ENCODE data around the gene BLOC1S4.

BLOC1S4 gene

DNA sequence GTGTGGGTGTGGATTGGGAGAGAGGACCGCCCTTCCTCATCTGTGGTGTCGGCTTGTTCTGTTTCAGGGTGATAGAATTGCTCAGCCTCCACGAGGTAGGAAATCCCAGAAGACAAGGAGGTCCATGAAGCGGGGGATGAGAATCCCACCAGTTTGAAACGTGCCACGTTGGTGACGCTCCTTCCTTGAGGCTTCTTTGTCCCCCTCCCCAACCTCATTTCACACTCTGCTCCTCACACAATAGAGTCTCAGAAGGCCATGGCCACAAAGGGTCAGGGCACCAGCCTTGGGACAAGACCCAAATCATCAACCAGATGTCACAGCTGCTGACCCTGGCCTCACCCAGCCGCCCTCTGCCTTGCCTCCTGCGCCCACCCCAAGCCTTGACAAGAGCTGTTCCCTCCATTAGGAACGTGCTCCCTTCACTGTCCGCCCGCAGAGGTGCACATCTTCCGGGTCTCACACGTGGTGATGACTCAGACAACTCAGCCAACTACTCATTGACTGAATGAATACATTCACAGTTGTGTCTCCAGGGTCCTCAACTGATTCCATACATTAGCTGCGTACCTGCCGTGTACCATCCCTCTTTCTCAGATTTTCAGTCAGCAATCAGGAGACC, 18.3 kb downstream of the BLOC1S4 start:
- H3K4me3 ChIP-seq: no peak overlapping the region
- no peaks in the 10 kb centered on the region for H3K36me3 ChIP-seq (ENCODE audit: insufficient read depth, low read length)
- H3K27ac ChIP-seq: no peak overlapping the region
- no peak for DNase-seq (ENCODE audit: low read depth, low spot score)
- no peaks in the 10 kb centered on the region for H3K9me3 ChIP-seq (ENCODE audit: low read depth, low read length)
- TF ChIP-seq EZH2 (IDR thresholded peaks at IDR 0.05) (no peak), POLR2AphosphoS5 (IDR thresholded peaks at IDR 0.05; ENCODE audit: borderline replicate concordance, low read depth, low read length) (no peak), FOXP2 (optimal IDR thresholded peaks at IDR 0.05; ENCODE audit: control extremely low read depth, extremely low read length, insufficient read depth) (no peak)
- H3K9ac ChIP-seq (ENCODE audit: insufficient read length): no peak overlapping the region

DNA sequence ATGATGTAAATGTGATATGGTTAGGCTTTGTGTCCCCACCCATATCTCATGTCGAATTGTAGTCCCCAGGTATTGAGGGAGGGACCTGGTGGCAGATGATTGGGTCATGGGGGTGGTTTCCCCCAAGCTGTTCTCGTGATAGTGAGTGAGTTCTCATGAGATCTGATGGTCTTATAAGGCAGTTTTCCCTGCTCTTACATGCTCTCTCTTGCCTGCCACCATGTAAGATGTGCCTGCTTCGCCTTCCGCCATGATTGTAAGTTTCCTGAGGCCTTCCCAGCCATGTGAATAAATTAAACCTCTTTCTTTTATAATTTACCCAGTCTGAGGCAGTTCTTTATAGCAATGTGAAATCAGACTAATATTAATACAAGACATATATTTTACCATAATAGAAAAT, 23.9 kb downstream of the BLOC1S4 start:
- Histone ChIP-seq H3K9ac (ENCODE audit: insufficient read length) (no peak overlapping the region), H3K9me3 (ENCODE audit: low read depth, low read length) (no peaks in the 10 kb centered on the region), H3K4me3 (no peak overlapping the region), H3K27ac (no peak overlapping the region), H3K36me3 (ENCODE audit: insufficient read depth, low read length) (no peaks in the 10 kb centered on the region)
- DNase-seq (ENCODE audit: low read depth, low spot score): no peak
- TF ChIP-seq EZH2 (IDR thresholded peaks at IDR 0.05): no peak
- no peak for TF ChIP-seq FOXP2 (optimal IDR thresholded peaks at IDR 0.05; ENCODE audit: control extremely low read depth, extremely low read length, insufficient read depth)
- TF ChIP-seq POLR2AphosphoS5 (IDR thresholded peaks at IDR 0.05; ENCODE audit: borderline replicate concordance, low read depth, low read length): no peak

DNA sequence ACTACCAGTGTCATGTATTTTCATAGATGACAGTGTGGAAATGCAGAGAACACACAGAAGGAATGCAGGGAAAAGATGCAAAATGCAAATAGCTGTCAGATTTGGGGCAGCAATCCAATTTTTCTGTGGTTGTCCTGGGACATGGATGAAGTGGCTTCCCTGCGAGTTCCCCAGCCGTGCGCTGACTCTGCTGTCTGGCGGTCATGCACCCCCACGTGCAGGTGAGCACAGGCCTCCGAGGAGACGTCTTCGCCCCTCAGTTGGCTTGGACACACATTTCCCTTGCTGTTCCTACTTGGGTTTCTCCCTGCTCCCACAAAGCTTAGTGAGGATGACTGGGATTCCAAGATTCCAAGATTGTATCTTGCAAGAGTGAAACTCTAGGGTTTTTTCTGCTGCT, 24.4 kb downstream of the BLOC1S4 start:
- Histone ChIP-seq H3K9me3 (ENCODE audit: low read depth, low read length) (no peaks in the 10 kb centered on the region), H3K9ac (ENCODE audit: insufficient read length) (no peak overlapping the region), H3K4me3 (no peak overlapping the region), H3K36me3 (ENCODE audit: insufficient read depth, low read length) (no peaks in the 10 kb centered on the region), H3K27ac (no peak overlapping the region)
- DNase-seq (ENCODE audit: low read depth, low spot score): no peak
- TF ChIP-seq POLR2AphosphoS5 (IDR thresholded peaks at IDR 0.05; ENCODE audit: borderline replicate concordance, low read depth, low read length): no peak
- no peak for TF ChIP-seq EZH2 (IDR thresholded peaks at IDR 0.05)
- TF ChIP-seq FOXP2 (optimal IDR thresholded peaks at IDR 0.05; ENCODE audit: control extremely low read depth, extremely low read length, insufficient read depth): no peak

DNA sequence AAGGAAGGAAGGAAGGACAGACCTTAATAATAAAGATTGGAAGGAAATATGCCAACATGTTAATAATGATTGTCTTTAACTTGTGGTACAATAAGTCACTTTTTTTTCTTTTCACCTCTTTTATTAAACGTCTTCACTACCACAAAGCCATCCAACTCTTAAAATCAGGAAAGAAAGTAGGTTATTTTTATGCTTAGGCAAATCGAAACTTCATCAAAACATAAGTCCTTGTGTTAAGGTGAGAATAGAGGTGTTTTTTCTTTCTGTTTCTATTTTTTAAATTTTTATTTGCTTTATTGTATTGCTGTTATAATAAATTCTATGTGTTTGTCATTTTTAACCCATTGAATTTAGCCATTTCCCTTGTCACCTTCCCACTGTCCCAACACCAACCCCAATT, 26.5 kb downstream of the BLOC1S4 start:
- Histone ChIP-seq H3K4me3 (no peak overlapping the region), H3K27ac (no peak overlapping the region), H3K9ac (ENCODE audit: insufficient read length) (no peak overlapping the region), H3K36me3 (ENCODE audit: insufficient read depth, low read length) (no peaks in the 10 kb centered on the region), H3K9me3 (ENCODE audit: low read depth, low read length) (no peaks in the 10 kb centered on the region)
- TF ChIP-seq FOXP2 (optimal IDR thresholded peaks at IDR 0.05; ENCODE audit: control extremely low read depth, extremely low read length, insufficient read depth): no peak
- TF ChIP-seq POLR2AphosphoS5 (IDR thresholded peaks at IDR 0.05; ENCODE audit: borderline replicate concordance, low read depth, low read length): no peak
- TF ChIP-seq EZH2 (IDR thresholded peaks at IDR 0.05): no peak
- no peak for DNase-seq (ENCODE audit: low read depth, low spot score)

DNA sequence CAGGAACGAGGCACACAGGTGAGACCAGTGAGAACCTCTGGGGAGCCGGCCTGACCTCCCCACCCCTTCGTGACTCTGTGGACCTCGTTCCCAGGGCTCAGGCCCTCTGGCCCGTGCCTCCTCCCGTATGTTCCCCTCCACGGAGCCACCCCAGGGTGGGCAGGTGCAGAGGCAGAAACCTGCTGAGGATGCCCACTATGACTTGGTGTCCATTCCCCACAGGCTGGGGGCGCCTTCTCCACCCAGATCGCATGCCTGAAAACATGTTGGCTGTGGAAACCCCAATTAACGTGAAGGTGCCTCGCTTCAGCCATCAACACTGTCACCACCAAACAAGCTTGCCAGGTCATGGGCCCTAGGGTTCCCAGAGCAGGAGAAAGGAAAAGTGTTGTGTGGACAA, 27.0 kb downstream of the BLOC1S4 start:
- Histone ChIP-seq H3K9ac (ENCODE audit: insufficient read length) (no peak overlapping the region), H3K4me3 (no peak overlapping the region), H3K9me3 (ENCODE audit: low read depth, low read length) (no peaks in the 10 kb centered on the region), H3K36me3 (ENCODE audit: insufficient read depth, low read length) (no peaks in the 10 kb centered on the region), H3K27ac (no peak overlapping the region)
- TF ChIP-seq POLR2AphosphoS5 (IDR thresholded peaks at IDR 0.05; ENCODE audit: borderline replicate concordance, low read depth, low read length): no peak
- TF ChIP-seq FOXP2 (optimal IDR thresholded peaks at IDR 0.05; ENCODE audit: control extremely low read depth, extremely low read length, insufficient read depth): no peak
- TF ChIP-seq EZH2 (IDR thresholded peaks at IDR 0.05): no peak
- no peak for DNase-seq (ENCODE audit: low read depth, low spot score)

DNA sequence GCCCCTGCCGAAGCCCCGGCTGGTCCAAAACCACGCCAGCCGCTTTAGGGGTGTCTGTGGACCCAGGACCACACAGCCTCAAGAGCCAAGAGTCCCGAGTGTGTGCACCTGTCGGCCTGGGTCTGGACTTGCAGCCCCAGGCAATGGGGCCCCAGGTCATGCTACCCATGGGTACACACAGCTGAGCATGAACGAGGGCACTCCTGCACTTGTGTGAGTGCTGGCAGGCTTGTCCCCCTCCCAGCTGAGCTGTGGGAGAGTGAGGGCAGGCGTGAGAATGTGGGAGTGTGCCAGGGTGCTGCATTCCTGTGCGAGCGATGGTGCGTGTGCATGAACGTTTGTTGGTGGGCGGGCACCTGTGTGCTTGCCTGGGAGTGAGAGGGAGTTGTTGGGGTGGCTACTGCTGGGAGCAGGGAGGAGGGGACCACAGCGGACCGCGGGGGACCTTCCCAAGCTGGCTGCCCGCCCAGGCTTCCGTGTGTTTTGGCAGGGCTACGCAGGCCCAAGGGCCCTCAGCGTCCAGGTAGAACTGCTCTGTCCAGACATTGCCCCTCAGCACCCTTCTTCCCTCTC, 30.8 kb downstream of the BLOC1S4 start:
- no peak overlapping the region for H3K27ac ChIP-seq
- no peak overlapping the region for H3K9ac ChIP-seq (ENCODE audit: insufficient read length)
- no peaks in the 10 kb centered on the region for H3K9me3 ChIP-seq (ENCODE audit: low read depth, low read length)
- DNase-seq (ENCODE audit: low read depth, low spot score): no peak
- H3K4me3 ChIP-seq: no peak overlapping the region
- no peak for TF ChIP-seq POLR2AphosphoS5 (IDR thresholded peaks at IDR 0.05; ENCODE audit: borderline replicate concordance, low read depth, low read length)
- no peak for TF ChIP-seq EZH2 (IDR thresholded peaks at IDR 0.05)
- no peak for TF ChIP-seq FOXP2 (optimal IDR thresholded peaks at IDR 0.05; ENCODE audit: control extremely low read depth, extremely low read length, insufficient read depth)
- no peaks in the 10 kb centered on the region for H3K36me3 ChIP-seq (ENCODE audit: insufficient read depth, low read length)

DNA sequence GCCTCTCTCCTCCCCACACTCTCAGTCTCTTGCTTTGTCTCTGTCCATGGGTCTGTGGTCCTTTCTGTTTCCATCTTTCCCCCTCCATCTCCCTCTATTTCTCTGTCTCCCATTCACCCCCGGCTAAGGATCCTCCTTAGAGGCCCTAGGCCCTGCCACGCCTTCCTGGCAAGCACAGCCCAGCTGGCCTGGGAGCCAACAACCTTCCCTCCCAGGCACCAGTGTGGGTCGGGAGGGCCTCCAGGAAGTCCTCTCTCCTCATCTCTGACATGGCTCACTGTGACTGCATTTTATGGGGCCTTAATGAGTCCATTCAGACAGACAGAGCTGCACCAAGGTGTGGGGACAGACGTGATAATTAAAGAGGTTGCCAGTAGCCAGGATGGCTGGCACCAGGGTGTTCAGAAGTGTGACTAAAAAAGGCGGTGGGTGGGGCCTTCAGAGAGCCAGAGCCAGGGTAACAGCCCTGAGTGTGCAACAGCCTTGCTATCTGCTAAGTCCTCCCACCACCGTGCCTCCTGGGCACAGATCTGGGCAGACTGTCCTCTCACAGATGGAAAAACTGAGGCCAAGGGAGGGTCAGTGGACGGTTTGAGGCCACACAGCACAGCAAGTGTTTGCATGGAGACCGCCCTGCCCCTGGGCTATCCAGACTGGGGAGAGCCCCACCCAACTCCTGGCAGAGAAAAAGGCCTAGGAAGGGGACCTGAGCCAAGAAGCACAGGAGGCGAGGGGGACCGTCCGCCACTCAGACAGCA, 31.5 kb downstream of the BLOC1S4 start:
- no peak overlapping the region for H3K27ac ChIP-seq
- H3K9ac ChIP-seq (ENCODE audit: insufficient read length): no peak overlapping the region
- no peak for DNase-seq (ENCODE audit: low read depth, low spot score)
- H3K9me3 ChIP-seq (ENCODE audit: low read depth, low read length): no peaks in the 10 kb centered on the region
- no peak for TF ChIP-seq FOXP2 (optimal IDR thresholded peaks at IDR 0.05; ENCODE audit: control extremely low read depth, extremely low read length, insufficient read depth)
- TF ChIP-seq EZH2 (IDR thresholded peaks at IDR 0.05): no peak
- H3K4me3 ChIP-seq: no peak overlapping the region
- no peaks in the 10 kb centered on the region for H3K36me3 ChIP-seq (ENCODE audit: insufficient read depth, low read length)

DNA sequence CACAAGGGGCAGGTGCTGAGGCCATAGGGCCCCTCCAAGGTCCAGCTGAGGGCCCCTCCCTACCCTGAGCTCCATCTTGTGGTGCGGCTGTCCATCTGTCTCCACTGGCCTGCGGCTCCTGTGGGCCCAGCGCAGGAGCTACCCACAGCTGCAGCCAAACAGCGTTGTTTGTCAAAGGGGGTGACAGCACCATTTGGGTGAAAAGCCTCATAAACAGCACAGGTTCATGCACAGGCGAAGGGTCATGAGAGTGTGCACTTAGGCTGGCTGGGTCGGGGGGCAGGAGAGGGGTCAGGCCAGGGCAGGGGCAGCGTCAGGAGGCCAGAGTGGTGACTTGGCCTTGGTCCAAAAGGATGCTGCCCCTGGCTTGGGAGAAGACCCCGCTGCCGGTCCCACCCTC, 32.3 kb downstream of the BLOC1S4 start:
- no peaks in the 10 kb centered on the region for H3K9me3 ChIP-seq (ENCODE audit: low read depth, low read length)

More for the DNA sequence above, 32.3 kb downstream of the BLOC1S4 start:
- no peak for DNase-seq (ENCODE audit: low read depth, low spot score)
- Histone ChIP-seq H3K36me3 (ENCODE audit: insufficient read depth, low read length) (no peaks in the 10 kb centered on the region), H3K27ac (no peak overlapping the region), H3K9ac (ENCODE audit: insufficient read length) (no peak overlapping the region), H3K4me3 (no peak overlapping the region)
- no peak for TF ChIP-seq FOXP2 (optimal IDR thresholded peaks at IDR 0.05; ENCODE audit: control extremely low read depth, extremely low read length, insufficient read depth)

Data from SK-N-MC (cell line).